Measurements from ENCODE around the gene RRAGD. TPM values are rescaled to one million over a fixed set of nuclear protein-coding genes. Genes with fewer than 3 reads are reported as not detected.

The RRAGD gene
- total RNA-seq, 1 donor, result 3.3 TPM

GRCh38 chr6:89323511-89323971, 88.5 kb downstream of the RRAGD start:
- Histone ChIP-seq H3K4me3 (ENCODE audit: insufficient read depth, low read length) (no peak overlapping the region), H2AFZ (ENCODE audit: low read length) (no peak overlapping the region), H3K9me3 (ENCODE audit: low read depth, low read length) (no peaks in the 10 kb centered on the region), H4K20me1 (ENCODE audit: insufficient read depth, low read length) (no peaks in the 10 kb centered on the region), H3K79me2 (ENCODE audit: insufficient read depth, low read length) (no peaks in the 10 kb centered on the region), H3K36me3 (ENCODE audit: insufficient read depth, low read length) (peaks cover 9% of the 10 kb centered on the region), H3K27ac (ENCODE audit: low read depth, low read length) (no peak overlapping the region), H3K4me2 (ENCODE audit: insufficient read depth, low read length) (no peak overlapping the region), H3K27me3 (ENCODE audit: insufficient read depth, low read length) (no peaks in the 10 kb centered on the region), H3K4me1 (ENCODE audit: insufficient read depth, low read length) (no peaks in the 10 kb centered on the region)
- no peak for TF ChIP-seq CTCF (IDR thresholded peaks at IDR 0.05; ENCODE audit: extremely low read depth, low read depth, low read length)
- no peak for DNase-seq (ENCODE audit: insufficient read length, low spot score, missing footprints)

- Histone ChIP-seq H3K4me2 (ENCODE audit: insufficient read depth, low read length) (no peak overlapping the region), H4K20me1 (ENCODE audit: insufficient read depth, low read length) (no peaks in the 10 kb centered on the region), H3K27me3 (ENCODE audit: insufficient read depth, low read length) (no peaks in the 10 kb centered on the region), H3K4me3 (ENCODE audit: insufficient read depth, low read length) (no peak overlapping the region), H3K36me3 (ENCODE audit: insufficient read depth, low read length) (peaks cover 3% of the 10 kb centered on the region), H3K79me2 (ENCODE audit: insufficient read depth, low read length) (no peaks in the 10 kb centered on the region), H3K27ac (ENCODE audit: low read depth, low read length) (no peak overlapping the region), H2AFZ (ENCODE audit: low read length) (no peak overlapping the region), H3K9me3 (ENCODE audit: low read depth, low read length) (no peaks in the 10 kb centered on the region), H3K4me1 (ENCODE audit: insufficient read depth, low read length) (no peaks in the 10 kb centered on the region)
- DNase-seq (ENCODE audit: insufficient read length, low spot score, missing footprints), result no peak
- no peak for TF ChIP-seq CTCF (IDR thresholded peaks at IDR 0.05; ENCODE audit: extremely low read depth, low read depth, low read length)
These were observed 90.7 kb downstream of the RRAGD start for GRCh38 chr6:89321131-89321970.

GRCh38 chr6:89320012-89320559, 92.0 kb downstream of the RRAGD start:
- no peaks in the 10 kb centered on the region for H3K36me3 ChIP-seq (ENCODE audit: insufficient read depth, low read length)
- no peak overlapping the region for H2AFZ ChIP-seq (ENCODE audit: low read length)
- H3K4me2 ChIP-seq (ENCODE audit: insufficient read depth, low read length), result no peak overlapping the region
- no peaks in the 10 kb centered on the region for H4K20me1 ChIP-seq (ENCODE audit: insufficient read depth, low read length)
- H3K4me1 ChIP-seq (ENCODE audit: insufficient read depth, low read length), result no peaks in the 10 kb centered on the region
- H3K79me2 ChIP-seq (ENCODE audit: insufficient read depth, low read length), result no peaks in the 10 kb centered on the region
- H3K27me3 ChIP-seq (ENCODE audit: insufficient read depth, low read length), result no peaks in the 10 kb centered on the region
- DNase-seq (ENCODE audit: insufficient read length, low spot score, missing footprints), result no peak
- no peaks in the 10 kb centered on the region for H3K9me3 ChIP-seq (ENCODE audit: low read depth, low read length)
- H3K27ac ChIP-seq (ENCODE audit: low read depth, low read length), result no peak overlapping the region
- no peak overlapping the region for H3K4me3 ChIP-seq (ENCODE audit: insufficient read depth, low read length)
- no peak for TF ChIP-seq CTCF (IDR thresholded peaks at IDR 0.05; ENCODE audit: extremely low read depth, low read depth, low read length)

GRCh38 chr6:89317067-89317466, 95.0 kb downstream of the RRAGD start:
- H2AFZ ChIP-seq (ENCODE audit: low read length), result no peak overlapping the region
- no peak for DNase-seq (ENCODE audit: insufficient read length, low spot score, missing footprints)
- TF ChIP-seq CTCF (IDR thresholded peaks at IDR 0.05; ENCODE audit: extremely low read depth, low read depth, low read length), result no peak

More at GRCh38 chr6:89317067-89317466, 95.0 kb downstream of the RRAGD start:
- Histone ChIP-seq H4K20me1 (ENCODE audit: insufficient read depth, low read length) (peaks cover 8% of the 10 kb centered on the region), H3K4me2 (ENCODE audit: insufficient read depth, low read length) (no peak overlapping the region), H3K27ac (ENCODE audit: low read depth, low read length) (no peak overlapping the region), H3K4me3 (ENCODE audit: insufficient read depth, low read length) (no peak overlapping the region), H3K4me1 (ENCODE audit: insufficient read depth, low read length) (peaks cover 14% of the 10 kb centered on the region), H3K9me3 (ENCODE audit: low read depth, low read length) (no peaks in the 10 kb centered on the region), H3K79me2 (ENCODE audit: insufficient read depth, low read length) (no peaks in the 10 kb centered on the region), H3K27me3 (ENCODE audit: insufficient read depth, low read length) (no peaks in the 10 kb centered on the region), H3K36me3 (ENCODE audit: insufficient read depth, low read length) (peaks cover 4% of the 10 kb centered on the region)
